Colonic mucosa (tissue), 4 donors: ENCODE results near the gene FEZF2. TPM values are rescaled to one million over a fixed set of nuclear protein-coding genes. Genes with fewer than 3 reads are reported as not detected.

Experiments used
- DNase-seq: peaks from one replicate; pipeline ENCODE4 v3.0.0-alpha.2; 2020
- H3K27ac ChIP-seq: fragments of 200-600 bp; one replicate; pipeline ENCODE4 v1.8.0; 2021
- H3K27me3 ChIP-seq: fragments of 200-600 bp; one replicate; pipeline ENCODE4 v1.8.0; 2021
- H3K36me3 ChIP-seq: fragments of 200-600 bp; one replicate; pipeline ENCODE4 v1.8.0; 2021
- H3K4me1 ChIP-seq: fragments of 200-600 bp; one replicate; pipeline ENCODE4 v1.8.0; 2021; ENCODE audit warnings: mild to moderate bottlenecking
- H3K4me3 ChIP-seq: fragments of 200-600 bp; one replicate; pipeline ENCODE4 v1.8.0; 2021
- H3K9ac ChIP-seq, 2 donors: one replicate each; pipeline ENCODE4 v1.7.0; 2013; ENCODE audit warnings: control low read depth in 2 of 2, low read depth in 2 of 2, low read length in 2 of 2
- H3K9me3 ChIP-seq: fragments of 200-600 bp; one replicate; pipeline ENCODE4 v1.8.0; 2021
- CTCF ChIP-seq: fragments of 200-600 bp; IDR thresholded peaks from one replicate; pipeline ENCODE4 v1.8.0; 2022; ENCODE audit warnings: antibody characterized with exemption, mild to moderate bottlenecking
- intact Hi-C: fragments of 100-400 bp; cut with DNase I; formaldehyde crosslinking; loops from one replicate; pipeline ENCODE4 v1.14.1; 2022
- total RNA-seq, 2 donors: library from RNA; stranded (reverse); fragmentation: NEBNext Ultra II Directional in 1 of 2; extraction: Animal tissue kit (Norgen Biotek cat#: 25700) in 1 of 2; gene quantifications; one replicate each; pipeline ENCODE4 v1.2.1, GENCODE V29; 2021
- donor health status: healthy.
- donor health status: DM: no; HTN: no; CAD: no.
- donor health status: DM: no; HTN: no; CAD: no.

The FEZF2 gene
- total RNA-seq, 2 donors from 2014 or later, result not detected

GRCh38 chr3:62332835-62333244 lies 40.5 kb downstream of the FEZF2 start:
- Histone ChIP-seq H3K27me3 (no peaks in the 10 kb centered on the region), H3K4me1 (no peaks in the 10 kb centered on the region), H3K4me3 (no peak overlapping the region), H3K36me3 (no peaks in the 10 kb centered on the region), H3K9ac (no peak overlapping the region), H3K27ac (no peak overlapping the region), H3K9me3 (no peaks in the 10 kb centered on the region)
- TF ChIP-seq CTCF, result no peak
- DNase-seq, result no peak
- intact Hi-C loops, result loop anchor here (5.0 kb wide), 1 partner anchor 224 kb away; no protein-coding TSS in a partner anchor

- no peaks in the 10 kb centered on the region for H3K36me3 ChIP-seq
- no peak overlapping the region for H3K9ac ChIP-seq
- no peak overlapping the region for H3K4me3 ChIP-seq
- no peaks in the 10 kb centered on the region for H3K9me3 ChIP-seq
- intact Hi-C loops, result loop anchor here (5.0 kb wide), 1 partner anchor 225 kb away; no protein-coding TSS in a partner anchor
- TF ChIP-seq CTCF, result no peak
- H3K27ac ChIP-seq, result no peak overlapping the region
- no peaks in the 10 kb centered on the region for H3K4me1 ChIP-seq
- no peaks in the 10 kb centered on the region for H3K27me3 ChIP-seq
- no peak for DNase-seq
Measured at GRCh38 chr3:62332017-62332416, 41.3 kb downstream of the FEZF2 start.

- intact Hi-C loops, result loop anchor here (5.0 kb wide), 1 partner anchor 227 kb away; no protein-coding TSS in a partner anchor
- DNase-seq, result no peak
Measured at GRCh38 chr3:62329971-62330370, 43.4 kb downstream of the FEZF2 start.

GRCh38 chr3:62325896-62326295 lies 47.5 kb downstream of the FEZF2 start:
- intact Hi-C loops, result no loop called here

More at GRCh38 chr3:62329971-62330370, 43.4 kb downstream of the FEZF2 start:
- Histone ChIP-seq H3K4me1 (no peaks in the 10 kb centered on the region), H3K27ac (no peak overlapping the region), H3K36me3 (no peaks in the 10 kb centered on the region), H3K9me3 (no peaks in the 10 kb centered on the region), H3K4me3 (no peak overlapping the region), H3K9ac (no peak overlapping the region), H3K27me3 (no peaks in the 10 kb centered on the region)
- TF ChIP-seq CTCF, result no peak

GRCh38 chr3:62323241-62323640 lies 50.1 kb downstream of the FEZF2 start:
- H3K4me1 ChIP-seq, result no peaks in the 10 kb centered on the region
- H3K9me3 ChIP-seq, result no peaks in the 10 kb centered on the region
- H3K4me3 ChIP-seq, result no peak overlapping the region
- intact Hi-C loops, result no loop called here
- no peak for TF ChIP-seq CTCF
- no peak overlapping the region for H3K9ac ChIP-seq
- no peaks in the 10 kb centered on the region for H3K27me3 ChIP-seq
- no peak for DNase-seq
- no peaks in the 10 kb centered on the region for H3K36me3 ChIP-seq
- no peak overlapping the region for H3K27ac ChIP-seq

More at GRCh38 chr3:62325896-62326295, 47.5 kb downstream of the FEZF2 start:
- Histone ChIP-seq H3K9me3 (no peaks in the 10 kb centered on the region), H3K4me3 (no peak overlapping the region), H3K36me3 (no peaks in the 10 kb centered on the region), H3K27me3 (no peaks in the 10 kb centered on the region), H3K4me1 (no peaks in the 10 kb centered on the region), H3K9ac (no peak overlapping the region), H3K27ac (no peak overlapping the region)
- no peak for TF ChIP-seq CTCF
- no peak for DNase-seq
